ENCODE data around the gene ETS1. TPM values are rescaled to one million over a fixed set of nuclear protein-coding genes. Genes with fewer than 3 reads are reported as not detected.

ETS1 gene
- total RNA-seq, 3 donors from 2014 or later (not counting 1 experiment from before 2014, with no cell fraction given), result 532 to 684 (median 589) TPM

GRCh38 chr11:128422576-128423370 lies 164.6 kb downstream of the ETS1 start:
- no peaks in the 10 kb centered on the region for H3K36me3 Mint-ChIP-seq

GRCh38 chr11:128421577-128422330 lies 165.6 kb downstream of the ETS1 start:
- no peaks in the 10 kb centered on the region for H3K9me3 ChIP-seq (ENCODE audit: control insufficient read depth, insufficient read depth, low read length)
- intact Hi-C loops (cut with micrococcal nuclease), result loop anchor here (1.0 to 5.0 kb wide), 8 partner anchors 51 to 203 kb away; no protein-coding TSS in a partner anchor
- H3K27me3 Mint-ChIP-seq (ENCODE audit: low read depth in 2 of 2), result no peaks in the 10 kb centered on the region
- no peak overlapping the region for H3K4me3 ChIP-seq (ENCODE audit: low read length)
- no peak for TF ChIP-seq CTCF (IDR thresholded peaks at IDR 0.05)
- DNase-seq, result peak in 1 of 2 donors; percentile 14
- peaks cover 30% of the 10 kb centered on the region for H3K4me1 ChIP-seq (ENCODE audit: control insufficient read depth, insufficient read depth, low read length)
- peak overlapping the region; percentile 82 for H3K4me3 Mint-ChIP-seq
- no peaks in the 10 kb centered on the region for H3K9me3 Mint-ChIP-seq
- H3K4me1 Mint-ChIP-seq, result peaks cover 42 to 47% of the 10 kb centered on the region in 2 donors
- no peaks in the 10 kb centered on the region for H3K36me3 ChIP-seq (ENCODE audit: control insufficient read depth, insufficient read depth, low read length)
- ATAC-seq, result no peak
- no peaks in the 10 kb centered on the region for H3K27me3 ChIP-seq (ENCODE audit: control insufficient read depth, insufficient read depth, low read length)
- H3K27ac ChIP-seq (ENCODE audit: low read length), result peak overlapping the region; percentile 67
- H3K36me3 Mint-ChIP-seq, result no peaks in the 10 kb centered on the region
- 96% methylated on average over 6 of the region's 6 CpGs for WGBS (ENCODE audit: insufficient coverage)
- peak overlapping the region; percentile 93 to 97 for H3K27ac Mint-ChIP-seq

More at GRCh38 chr11:128422576-128423370, 164.6 kb downstream of the ETS1 start:
- no peaks in the 10 kb centered on the region for H3K9me3 ChIP-seq (ENCODE audit: control insufficient read depth, insufficient read depth, low read length)
- intact Hi-C loops (cut with micrococcal nuclease), result loop anchor here (1.0 to 5.0 kb wide), 8 partner anchors 50 to 202 kb away; no protein-coding TSS in a partner anchor
- TF ChIP-seq CTCF (IDR thresholded peaks at IDR 0.05), result no peak
- no peaks in the 10 kb centered on the region for H3K36me3 ChIP-seq (ENCODE audit: control insufficient read depth, insufficient read depth, low read length)
- H3K9me3 Mint-ChIP-seq, result no peaks in the 10 kb centered on the region
- ATAC-seq (peak; percentile 90 to 94 (median 92)), DNase-seq (peak; percentile 83 to 93)
- peak overlapping the region; percentile 74 for H3K27ac ChIP-seq (ENCODE audit: low read length)
- H3K27me3 ChIP-seq (ENCODE audit: control insufficient read depth, insufficient read depth, low read length), result no peaks in the 10 kb centered on the region
- H3K4me3 Mint-ChIP-seq, result peak overlapping the region; percentile 82
- H3K27me3 Mint-ChIP-seq (ENCODE audit: low read depth in 2 of 2), result no peaks in the 10 kb centered on the region
- WGBS (ENCODE audit: insufficient coverage), result 47% methylated on average over 14 of the region's 16 CpGs
- H3K4me1 ChIP-seq (ENCODE audit: control insufficient read depth, insufficient read depth, low read length), result peaks cover 30% of the 10 kb centered on the region
- no peak overlapping the region for H3K4me3 ChIP-seq (ENCODE audit: low read length)
- peak overlapping the region; percentile 93 to 97 for H3K27ac Mint-ChIP-seq
- H3K4me1 Mint-ChIP-seq, result peaks cover 42 to 47% of the 10 kb centered on the region in 2 donors

- intact Hi-C loops (cut with micrococcal nuclease), result loop anchor here (5.0 kb wide), 2 partner anchors 79 to 86 kb away; no protein-coding TSS in a partner anchor
- Mint-ChIP-seq H3K9me3 (no peaks in the 10 kb centered on the region), H3K4me3 (no peak overlapping the region), H3K27me3 (ENCODE audit: low read depth in 2 of 2) (no peaks in the 10 kb centered on the region), H3K4me1 (peaks cover 42 to 47% of the 10 kb centered on the region in 2 donors), H3K36me3 (no peaks in the 10 kb centered on the region), H3K27ac (peak overlapping the region; percentile 41 to 97)
- TF ChIP-seq CTCF (IDR thresholded peaks at IDR 0.05), result no peak
- no peak for ATAC-seq
- no peak overlapping the region for H3K4me3 ChIP-seq (ENCODE audit: low read length)
- H3K4me1 ChIP-seq (ENCODE audit: control insufficient read depth, insufficient read depth, low read length), result peaks cover 30% of the 10 kb centered on the region
- H3K36me3 ChIP-seq (ENCODE audit: control insufficient read depth, insufficient read depth, low read length), result no peaks in the 10 kb centered on the region
- no peak overlapping the region for H3K27ac ChIP-seq (ENCODE audit: low read length)
- H3K9me3 ChIP-seq (ENCODE audit: control insufficient read depth, insufficient read depth, low read length), result no peaks in the 10 kb centered on the region
- DNase-seq, result no peak
- no peaks in the 10 kb centered on the region for H3K27me3 ChIP-seq (ENCODE audit: control insufficient read depth, insufficient read depth, low read length)
- 75% methylated on average over 3 of the region's 4 CpGs for WGBS (ENCODE audit: insufficient coverage)
Measured at GRCh38 chr11:128420951-128421350, 166.4 kb downstream of the ETS1 start.
